HG02678 (cell line): ENCODE measurements around the gene KIAA1586.
"Not testable (repeated sequence)": the region's sequence is repeated elsewhere in the genome, so short reads cannot be mapped to it uniquely, and the experiment has no call there.

ENCODE experiments used
- ATAC-seq: cut with Tn5 transposase; IDR thresholded peaks from one replicate; pipeline ENCODE4 v1.9.1; 2021; ENCODE audit warnings: mild to moderate bottlenecking, moderate library complexity; ENCODE audit not compliant: unreplicated experiment

The KIAA1586 gene

GRCh38 chr6:57046332-57047256, at the start of gene KIAA1586:
KIAA1586 (plus strand) TSS chr6:57046693; CDS start chr6:57046756, 63 bp downstream.
- ATAC-seq = peak; percentile 97

- no peak for ATAC-seq
Observed at GRCh38 chr6:56999049-56999448, 47.4 kb upstream of the KIAA1586 start.

GRCh38 chr6:56999748-57000147, 46.7 kb upstream of the KIAA1586 start:
- ATAC-seq = not testable (repeated sequence)

- ATAC-seq = no peak
Observed at GRCh38 chr6:57002197-57002596, 44.3 kb upstream of the KIAA1586 start.

GRCh38 chr6:57004292-57004691, 42.2 kb upstream of the KIAA1586 start:
- ATAC-seq = no peak

- no peak for ATAC-seq
Observed at GRCh38 chr6:57006101-57006500, 40.4 kb upstream of the KIAA1586 start.

- not testable (repeated sequence) for ATAC-seq
Observed at GRCh38 chr6:57008069-57008468, 38.4 kb upstream of the KIAA1586 start.

- ATAC-seq = no peak
Observed at GRCh38 chr6:57013521-57013926, 33.0 kb upstream of the KIAA1586 start.

GRCh38 chr6:57017069-57017468, 29.4 kb upstream of the KIAA1586 start:
- ATAC-seq = no peak

- no peak for ATAC-seq
Observed at GRCh38 chr6:57017841-57018240, 28.7 kb upstream of the KIAA1586 start.

- no peak for ATAC-seq
Observed at GRCh38 chr6:57019434-57019833, 27.1 kb upstream of the KIAA1586 start.

GRCh38 chr6:57021086-57021720, 25.3 kb upstream of the KIAA1586 start:
- peak; percentile 87 for ATAC-seq

GRCh38 chr6:57024321-57024720, 22.2 kb upstream of the KIAA1586 start:
- no peak for ATAC-seq

GRCh38 chr6:57024775-57025174, 21.7 kb upstream of the KIAA1586 start:
- ATAC-seq = no peak

- no peak for ATAC-seq
Observed at GRCh38 chr6:57026001-57026400, 20.5 kb upstream of the KIAA1586 start.

- no peak for ATAC-seq
Observed at GRCh38 chr6:57027301-57027700, 19.2 kb upstream of the KIAA1586 start.

GRCh38 chr6:57029213-57029612, 17.3 kb upstream of the KIAA1586 start:
- ATAC-seq = no peak

- no peak for ATAC-seq
Observed at GRCh38 chr6:57033228-57033627, 13.3 kb upstream of the KIAA1586 start.

- no peak for ATAC-seq
Observed at GRCh38 chr6:57035549-57035948, 10.9 kb upstream of the KIAA1586 start.

GRCh38 chr6:57038906-57039305, 7.6 kb upstream of the KIAA1586 start:
- no peak for ATAC-seq

- no peak for ATAC-seq
Observed at GRCh38 chr6:57040011-57040410, 6.5 kb upstream of the KIAA1586 start.

GRCh38 chr6:57044061-57044460, 2.4 kb upstream of the KIAA1586 start:
- not testable (repeated sequence) for ATAC-seq
